ENCODE data around the gene SAC3D1.

SAC3D1 gene

GRCh38 chr11:65060913-65061408 is 20.0 kb downstream of the SAC3D1 start:
- H3K4me3 ChIP-seq (replicated peaks; ENCODE audit: low read depth, low read length) = no peak overlapping the region
- DNase-seq (ENCODE audit: extremely low read depth, insufficient read length) = no peak

GRCh38 chr11:65063532-65063931 is 22.5 kb downstream of the SAC3D1 start:
- H3K4me3 ChIP-seq (replicated peaks; ENCODE audit: low read depth, low read length) = no peak overlapping the region
- no peaks in the 10 kb centered on the region for H3K36me3 ChIP-seq (ENCODE audit: control insufficient read depth, insufficient read depth, low read length)
- TF ChIP-seq, protein P1, sequence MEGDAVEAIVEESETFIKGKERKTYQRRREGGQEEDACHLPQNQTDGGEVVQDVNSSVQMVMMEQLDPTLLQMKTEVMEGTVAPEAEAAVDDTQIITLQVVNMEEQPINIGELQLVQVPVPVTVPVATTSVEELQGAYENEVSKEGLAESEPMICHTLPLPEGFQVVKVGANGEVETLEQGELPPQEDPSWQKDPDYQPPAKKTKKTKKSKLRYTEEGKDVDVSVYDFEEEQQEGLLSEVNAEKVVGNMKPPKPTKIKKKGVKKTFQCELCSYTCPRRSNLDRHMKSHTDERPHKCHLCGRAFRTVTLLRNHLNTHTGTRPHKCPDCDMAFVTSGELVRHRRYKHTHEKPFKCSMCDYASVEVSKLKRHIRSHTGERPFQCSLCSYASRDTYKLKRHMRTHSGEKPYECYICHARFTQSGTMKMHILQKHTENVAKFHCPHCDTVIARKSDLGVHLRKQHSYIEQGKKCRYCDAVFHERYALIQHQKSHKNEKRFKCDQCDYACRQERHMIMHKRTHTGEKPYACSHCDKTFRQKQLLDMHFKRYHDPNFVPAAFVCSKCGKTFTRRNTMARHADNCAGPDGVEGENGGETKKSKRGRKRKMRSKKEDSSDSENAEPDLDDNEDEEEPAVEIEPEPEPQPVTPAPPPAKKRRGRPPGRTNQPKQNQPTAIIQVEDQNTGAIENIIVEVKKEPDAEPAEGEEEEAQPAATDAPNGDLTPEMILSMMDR (IDR thresholded peaks at IDR 0.05; ENCODE audit: insufficient read depth, low read length, poor library complexity, severe bottlenecking) = no peak
- no peaks in the 10 kb centered on the region for H3K27me3 ChIP-seq (replicated peaks; ENCODE audit: control insufficient read depth, insufficient read depth, low read length)
- no peak for DNase-seq (ENCODE audit: extremely low read depth, insufficient read length)

More at GRCh38 chr11:65060913-65061408, 20.0 kb downstream of the SAC3D1 start:
- H3K36me3 ChIP-seq (ENCODE audit: control insufficient read depth, insufficient read depth, low read length) = no peaks in the 10 kb centered on the region
- no peaks in the 10 kb centered on the region for H3K27me3 ChIP-seq (replicated peaks; ENCODE audit: control insufficient read depth, insufficient read depth, low read length)
- TF ChIP-seq, protein P1 (IDR thresholded peaks at IDR 0.05; ENCODE audit: insufficient read depth, low read length, poor library complexity, severe bottlenecking) = no peak

DNA sequence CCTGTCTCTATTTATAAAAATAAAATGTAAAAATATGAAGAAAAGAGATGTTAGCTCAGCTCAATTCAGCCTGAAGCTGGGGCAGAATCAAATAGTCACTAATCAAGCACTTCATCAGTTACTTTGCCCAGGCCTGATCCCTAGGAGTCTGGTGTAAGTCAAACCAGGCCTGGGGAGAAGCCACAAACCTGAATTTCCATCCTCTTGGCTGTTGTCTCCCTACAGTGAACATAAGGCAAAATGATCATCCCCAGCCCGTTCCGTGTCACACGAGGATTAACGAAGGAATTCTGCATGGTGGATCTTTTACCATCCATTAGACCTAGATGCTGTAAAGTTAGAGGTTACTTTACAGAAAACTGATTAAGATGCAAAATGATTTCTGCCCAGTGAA is 23.8 kb downstream of the SAC3D1 start:
- no peak for DNase-seq (ENCODE audit: extremely low read depth, insufficient read length)
- no peaks in the 10 kb centered on the region for H3K27me3 ChIP-seq (replicated peaks; ENCODE audit: control insufficient read depth, insufficient read depth, low read length)
- no peak overlapping the region for H3K4me3 ChIP-seq (replicated peaks; ENCODE audit: low read depth, low read length)
- TF ChIP-seq, protein P1 (IDR thresholded peaks at IDR 0.05; ENCODE audit: insufficient read depth, low read length, poor library complexity, severe bottlenecking) = no peak
- no peaks in the 10 kb centered on the region for H3K36me3 ChIP-seq (ENCODE audit: control insufficient read depth, insufficient read depth, low read length)

DNA sequence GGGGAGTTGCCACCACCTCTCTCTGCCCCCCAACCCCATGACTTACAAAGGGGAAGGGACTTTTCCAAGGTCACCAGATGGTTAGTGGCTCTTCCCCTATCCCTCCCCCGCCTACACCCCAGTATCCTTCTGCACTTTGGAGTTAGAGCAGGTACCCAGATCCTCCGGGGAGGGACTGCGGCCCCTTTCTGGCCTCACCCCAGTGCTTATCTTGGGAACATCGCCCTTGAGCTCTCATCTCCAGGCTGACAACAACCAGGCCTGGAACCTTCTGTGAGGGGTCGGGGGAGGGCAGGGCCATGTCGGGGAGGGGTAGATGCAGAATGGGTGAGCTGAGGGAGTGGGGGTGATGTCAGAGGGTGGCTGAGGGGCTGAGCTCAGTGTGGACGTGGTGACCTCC is 24.8 kb downstream of the SAC3D1 start:
- no peaks in the 10 kb centered on the region for H3K36me3 ChIP-seq (ENCODE audit: control insufficient read depth, insufficient read depth, low read length)
- no peaks in the 10 kb centered on the region for H3K27me3 ChIP-seq (replicated peaks; ENCODE audit: control insufficient read depth, insufficient read depth, low read length)
- DNase-seq (ENCODE audit: extremely low read depth, insufficient read length) = no peak
- H3K4me3 ChIP-seq (replicated peaks; ENCODE audit: low read depth, low read length) = no peak overlapping the region
- TF ChIP-seq, protein P1 (IDR thresholded peaks at IDR 0.05; ENCODE audit: insufficient read depth, low read length, poor library complexity, severe bottlenecking) = no peak

DNA sequence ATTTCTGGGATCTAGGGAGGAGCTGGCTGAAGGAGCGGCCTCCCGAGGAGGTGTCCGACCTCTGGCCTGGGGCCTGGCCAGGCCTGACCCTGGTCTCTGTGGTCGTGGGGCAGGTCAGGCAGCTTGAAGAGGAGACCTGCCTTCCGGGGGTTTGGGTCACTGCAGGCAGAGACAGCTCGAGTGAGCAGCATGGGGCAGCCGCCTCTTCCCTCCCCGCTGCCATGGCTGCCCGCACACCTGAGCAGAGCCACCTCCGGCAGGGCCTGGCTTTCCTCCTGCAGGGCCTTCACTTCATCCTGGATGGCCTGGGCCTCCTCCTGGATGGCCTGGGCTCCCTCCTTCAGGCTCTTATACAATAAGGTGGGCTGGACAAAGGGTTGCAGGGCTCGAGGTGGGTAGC is 25.3 kb downstream of the SAC3D1 start:
- TF ChIP-seq, protein P1 (IDR thresholded peaks at IDR 0.05; ENCODE audit: insufficient read depth, low read length, poor library complexity, severe bottlenecking) = no peak
- Histone ChIP-seq H3K4me3 (replicated peaks; ENCODE audit: low read depth, low read length) (no peak overlapping the region), H3K27me3 (replicated peaks; ENCODE audit: control insufficient read depth, insufficient read depth, low read length) (no peaks in the 10 kb centered on the region), H3K36me3 (ENCODE audit: control insufficient read depth, insufficient read depth, low read length) (no peaks in the 10 kb centered on the region)
- DNase-seq (ENCODE audit: extremely low read depth, insufficient read length) = no peak

DNA sequence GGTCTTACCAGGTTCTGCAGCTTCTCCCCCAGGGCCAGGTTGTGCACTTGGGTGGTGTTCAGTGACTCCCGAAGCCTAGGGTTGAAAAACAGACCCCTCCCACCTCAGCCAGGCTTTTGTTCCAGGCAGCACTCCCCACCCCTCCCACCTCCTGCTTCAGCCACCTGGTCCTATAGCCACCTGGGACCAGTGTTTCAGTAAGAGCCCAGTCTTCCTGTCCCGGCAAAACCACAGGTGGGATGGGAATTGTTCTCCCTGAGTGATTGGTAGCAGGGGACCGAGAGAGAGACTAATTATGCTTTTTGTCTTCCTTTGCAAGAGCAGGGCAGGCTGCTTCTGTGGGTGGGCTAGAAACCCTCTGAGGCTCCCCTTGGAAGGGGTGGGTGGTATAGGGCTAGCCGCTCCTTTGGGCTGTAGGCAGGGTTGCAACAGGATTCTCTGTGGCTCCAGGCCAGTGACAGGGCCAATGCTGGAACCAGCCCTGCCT is 25.8 kb downstream of the SAC3D1 start:
- no peaks in the 10 kb centered on the region for H3K36me3 ChIP-seq (ENCODE audit: control insufficient read depth, insufficient read depth, low read length)

More for the DNA sequence above, 25.8 kb downstream of the SAC3D1 start:
- H3K4me3 ChIP-seq (replicated peaks; ENCODE audit: low read depth, low read length) = no peak overlapping the region
- DNase-seq (ENCODE audit: extremely low read depth, insufficient read length) = no peak
- no peaks in the 10 kb centered on the region for H3K27me3 ChIP-seq (replicated peaks; ENCODE audit: control insufficient read depth, insufficient read depth, low read length)
- TF ChIP-seq, protein P1 (IDR thresholded peaks at IDR 0.05; ENCODE audit: insufficient read depth, low read length, poor library complexity, severe bottlenecking) = no peak

All from GM06990 (cell line).